Ecto neural progenitor cell (in vitro differentiated cells): ENCODE results near the gene FDXR.
"Not testable (repeated sequence)": the region's sequence is repeated elsewhere in the genome, so short reads cannot be mapped to it uniquely, and the experiment has no call there.

Experiments used
- DNase-seq: peaks from one replicate; pipeline ENCODE4 v3.0.0-alpha.2; 2018; ENCODE audit warnings: low spot score

The FDXR gene

DNA sequence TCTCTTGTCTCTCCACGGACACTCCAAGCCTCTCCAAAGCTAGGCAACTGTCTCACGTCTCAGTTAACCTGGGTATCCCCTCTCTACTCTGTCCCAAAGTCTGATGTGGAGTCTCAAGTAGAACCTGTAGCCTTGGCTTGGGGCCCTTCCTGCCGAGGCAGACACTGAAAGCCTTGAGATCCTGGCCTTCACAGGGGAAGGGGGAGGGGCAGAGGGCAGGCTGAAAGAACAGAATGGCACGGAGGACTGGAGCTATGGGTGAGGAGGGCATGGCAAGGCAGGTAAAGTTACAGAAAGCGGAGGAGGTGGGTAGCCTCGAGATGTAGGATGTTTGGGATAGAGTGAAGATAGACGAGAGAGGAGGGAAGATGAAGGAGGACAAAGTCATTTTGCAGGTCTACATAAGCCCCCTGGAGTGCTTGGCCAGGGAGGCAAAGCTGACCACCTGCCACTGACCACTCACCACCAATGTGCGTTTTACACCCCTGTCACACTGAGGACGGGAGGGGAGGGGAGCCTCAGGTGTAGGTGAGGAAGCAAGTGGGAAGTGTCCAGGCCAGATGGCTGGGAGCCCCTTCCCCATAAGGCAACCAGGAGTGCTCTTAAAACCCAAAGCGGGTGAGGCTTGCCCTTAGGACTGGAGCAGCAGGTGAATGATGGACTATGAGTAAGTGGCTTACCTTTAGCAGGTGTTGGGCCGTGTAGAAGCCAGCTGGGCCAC, 1.3 kb downstream of the FDXR start:
- DNase-seq = no peak

DNA sequence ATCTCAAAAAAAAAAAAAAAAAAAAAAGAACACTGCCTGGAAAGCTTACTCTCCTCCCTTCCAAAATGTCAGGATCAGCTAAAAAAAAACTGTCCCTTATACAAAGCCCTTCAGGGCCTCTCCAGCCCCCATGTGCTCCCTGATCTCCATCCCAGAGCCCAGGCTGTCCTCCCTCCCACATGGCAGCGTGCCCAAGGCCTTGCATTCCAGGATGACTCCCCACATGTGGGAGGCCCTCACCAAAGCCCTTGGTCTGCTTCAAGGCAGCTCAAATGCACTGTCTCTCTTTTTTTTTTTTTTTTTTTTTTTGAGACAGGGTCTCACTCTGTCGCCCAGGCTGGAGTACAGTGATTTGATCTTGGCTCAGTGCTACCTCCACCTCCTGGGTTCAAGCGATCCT, 2.3 kb downstream of the FDXR start:
- no peak for DNase-seq

GRCh38 chr17:74870028-74870427, 2.8 kb downstream of the FDXR start:
- not testable (repeated sequence) for DNase-seq

GRCh38 chr17:74868908-74869255, 3.9 kb downstream of the FDXR start:
- DNase-seq = no peak

DNA sequence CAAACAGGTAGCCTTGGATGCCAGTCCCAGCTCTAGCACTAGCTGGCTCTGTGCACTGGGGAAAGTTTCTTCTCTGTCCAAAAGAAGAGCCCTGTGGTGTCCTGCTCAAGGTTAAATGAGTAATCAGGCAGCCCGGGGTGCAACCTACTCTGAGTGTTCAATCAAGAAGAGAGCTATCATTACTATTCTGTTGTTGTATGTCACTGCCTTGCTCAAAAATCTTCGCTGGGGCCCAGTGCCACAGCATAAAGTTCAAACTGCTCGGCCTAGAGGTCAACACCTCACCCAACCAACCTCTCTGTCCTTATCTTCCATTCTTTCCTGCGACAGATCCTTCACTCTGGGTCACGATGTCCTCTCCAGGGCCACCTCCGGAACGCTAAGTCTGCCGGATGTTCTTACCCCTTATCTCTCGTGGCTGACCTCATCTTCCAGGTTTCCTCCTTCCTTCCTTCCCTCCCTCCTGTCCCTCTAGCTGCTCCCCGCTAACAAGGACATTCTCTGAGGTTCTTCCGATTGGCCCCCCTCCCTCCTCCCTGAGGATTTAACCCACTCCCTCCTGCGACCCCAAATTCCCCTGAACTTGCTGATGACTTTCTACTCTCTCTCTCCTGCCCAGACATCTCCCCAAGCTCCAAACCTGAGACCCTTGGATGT, 4.4 kb downstream of the FDXR start:
- no peak for DNase-seq

DNA sequence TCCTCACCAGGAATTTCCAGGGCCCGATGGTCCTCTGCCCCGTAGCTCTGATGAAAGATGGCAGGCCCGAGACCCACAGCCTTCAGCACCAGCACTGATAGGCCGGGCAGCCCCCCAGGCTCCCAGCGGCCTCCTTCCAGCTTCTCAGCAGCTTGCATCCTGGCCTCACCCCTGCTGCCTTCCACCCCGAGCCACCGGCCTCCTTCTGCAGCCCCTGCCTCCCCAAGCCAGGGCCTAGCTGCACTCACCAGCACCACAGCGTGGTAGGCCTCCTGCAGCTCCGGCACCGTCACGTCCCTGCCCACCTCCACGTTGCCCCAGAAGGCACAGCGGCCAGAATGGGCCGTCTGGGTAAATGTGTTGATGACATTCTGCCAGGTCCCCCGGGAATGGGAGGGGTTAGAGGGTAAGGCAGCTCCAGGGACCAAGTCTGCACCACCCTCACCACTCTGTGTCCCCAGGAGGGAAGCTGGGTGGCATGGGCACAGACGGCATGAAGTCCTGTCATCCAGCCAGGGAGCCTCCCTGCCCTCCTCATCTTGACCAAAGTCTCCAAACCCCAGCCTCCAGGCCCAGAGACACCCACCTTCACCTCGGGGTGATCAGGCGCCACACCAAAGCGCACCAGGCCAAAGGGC, 6.5 kb downstream of the FDXR start:
- no peak for DNase-seq

DNA sequence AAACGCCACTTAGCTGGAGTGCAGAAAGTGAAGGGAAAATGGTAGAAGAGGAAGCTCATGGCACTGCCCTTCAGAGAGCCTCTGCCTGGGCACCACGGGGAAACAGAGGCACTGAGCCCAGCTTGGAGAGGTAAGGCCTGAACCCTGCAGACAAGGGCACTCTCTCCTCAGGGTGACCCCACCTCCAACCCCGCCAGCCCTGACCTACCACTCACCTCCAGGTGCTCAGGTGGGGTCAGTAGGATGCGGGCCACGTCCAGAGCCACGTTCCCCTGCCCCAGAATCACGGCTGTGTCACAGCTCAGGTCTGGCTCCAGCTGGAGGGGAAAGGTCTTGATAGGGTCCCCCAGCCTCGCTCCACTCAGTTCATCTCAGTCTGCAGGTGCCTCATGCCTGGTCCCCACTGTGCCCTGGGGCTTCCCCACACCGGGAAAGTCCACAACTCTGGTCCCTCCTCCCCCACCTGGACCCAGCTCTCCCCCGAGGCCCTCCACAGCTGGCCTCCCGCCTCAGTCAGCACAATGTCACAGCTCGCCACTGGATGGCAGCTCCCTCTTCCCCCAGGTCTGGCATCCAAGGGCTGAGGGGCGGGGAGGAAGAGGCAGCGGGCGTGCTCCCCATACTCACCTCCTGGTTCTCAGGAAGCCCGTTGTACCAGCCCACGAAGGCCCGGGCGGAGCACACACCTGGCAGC, 7.1 kb downstream of the FDXR start:
- DNase-seq = no peak

- DNase-seq = peak; percentile 91
Observed at GRCh38 chr17:74864866-74865395, 7.9 kb downstream of the FDXR start.

- no peak for DNase-seq
Observed at GRCh38 chr17:74864297-74864865, 8.4 kb downstream of the FDXR start.

- DNase-seq = no peak
Observed at GRCh38 chr17:74863420-74864296, 9.1 kb downstream of the FDXR start.

DNA sequence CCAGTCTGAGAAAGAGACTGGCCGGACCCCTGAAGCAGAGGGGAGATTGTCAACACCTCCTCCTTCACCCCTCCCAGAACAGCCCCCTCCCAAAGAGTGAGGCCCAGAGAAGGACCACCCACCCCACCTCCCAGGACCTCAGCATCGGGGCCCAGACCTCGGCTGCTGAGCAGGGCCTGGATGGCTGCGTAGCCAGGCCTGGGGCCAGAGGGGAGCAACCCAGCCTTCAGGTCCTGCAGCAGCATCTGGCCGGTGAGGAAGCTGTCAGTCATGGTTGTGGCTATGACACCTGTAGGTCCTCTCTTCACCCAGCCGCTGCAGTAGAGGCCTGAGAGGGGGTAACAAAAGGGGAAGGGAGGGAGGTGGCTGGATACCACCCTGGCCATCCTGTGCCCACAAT, 9.9 kb downstream of the FDXR start:
- no peak for DNase-seq

DNA sequence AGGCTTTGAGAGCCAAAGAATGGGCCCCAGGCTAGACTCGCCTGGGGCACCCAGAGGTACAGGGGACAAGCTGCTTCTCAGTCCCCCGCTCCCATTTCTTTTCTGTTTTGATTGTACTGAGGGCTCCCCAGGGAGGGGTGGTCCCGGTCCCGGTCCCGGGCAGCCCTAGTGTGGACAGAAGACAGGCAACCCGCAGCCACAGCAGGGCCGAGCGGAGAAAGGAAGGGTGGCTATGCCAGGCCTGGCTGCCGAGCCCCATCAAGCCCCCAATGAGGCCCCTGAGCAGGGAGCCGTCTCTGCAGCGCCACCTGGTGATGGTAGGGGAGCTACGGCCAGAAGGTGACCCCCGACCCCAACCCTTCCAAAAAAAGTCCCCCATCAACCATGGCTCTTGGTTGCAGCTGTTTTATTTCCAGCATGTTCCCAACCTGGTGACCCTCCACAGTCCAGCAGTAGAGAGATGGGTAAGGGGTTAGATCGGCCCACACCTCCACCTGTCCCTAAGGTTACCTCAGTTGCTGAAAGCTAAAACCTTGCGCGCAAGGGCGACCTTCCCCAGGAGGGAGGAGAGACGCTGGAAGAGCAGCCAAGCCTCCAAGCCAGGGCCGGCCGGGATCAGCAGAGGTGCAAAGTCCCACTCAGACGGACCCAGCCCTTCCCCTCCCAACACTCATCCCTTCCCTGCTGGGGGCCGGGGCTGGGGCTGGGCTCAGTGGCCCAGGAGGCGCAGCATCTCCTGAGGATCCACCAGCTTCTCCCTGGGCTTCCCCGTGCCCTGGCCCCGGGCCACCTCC, 10.5 kb downstream of the FDXR start:
- DNase-seq = peak; percentile 93

DNA sequence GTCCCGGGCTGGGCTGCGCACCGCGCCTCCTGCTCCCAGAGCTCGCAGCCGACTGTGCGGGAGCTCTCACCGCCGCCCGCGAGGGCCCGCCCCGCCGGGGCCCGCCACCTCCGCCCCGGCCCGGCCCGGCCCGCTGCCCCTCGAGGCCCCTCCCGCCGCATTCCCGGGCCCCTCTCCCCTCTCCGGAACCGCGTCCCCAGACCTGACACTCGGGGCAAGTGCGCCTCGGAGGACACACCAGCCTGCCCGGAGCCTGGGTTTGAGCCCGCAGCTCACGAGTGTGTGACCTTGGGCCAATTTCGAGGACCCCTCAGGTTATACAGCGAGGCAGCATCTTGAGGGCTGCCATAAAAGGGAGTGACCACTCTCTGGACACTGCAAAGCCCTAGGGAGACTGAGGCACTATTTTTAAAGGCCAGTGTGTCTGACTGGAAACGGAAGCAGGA, 11.1 kb downstream of the FDXR start:
- DNase-seq = peak; percentile 68

DNA sequence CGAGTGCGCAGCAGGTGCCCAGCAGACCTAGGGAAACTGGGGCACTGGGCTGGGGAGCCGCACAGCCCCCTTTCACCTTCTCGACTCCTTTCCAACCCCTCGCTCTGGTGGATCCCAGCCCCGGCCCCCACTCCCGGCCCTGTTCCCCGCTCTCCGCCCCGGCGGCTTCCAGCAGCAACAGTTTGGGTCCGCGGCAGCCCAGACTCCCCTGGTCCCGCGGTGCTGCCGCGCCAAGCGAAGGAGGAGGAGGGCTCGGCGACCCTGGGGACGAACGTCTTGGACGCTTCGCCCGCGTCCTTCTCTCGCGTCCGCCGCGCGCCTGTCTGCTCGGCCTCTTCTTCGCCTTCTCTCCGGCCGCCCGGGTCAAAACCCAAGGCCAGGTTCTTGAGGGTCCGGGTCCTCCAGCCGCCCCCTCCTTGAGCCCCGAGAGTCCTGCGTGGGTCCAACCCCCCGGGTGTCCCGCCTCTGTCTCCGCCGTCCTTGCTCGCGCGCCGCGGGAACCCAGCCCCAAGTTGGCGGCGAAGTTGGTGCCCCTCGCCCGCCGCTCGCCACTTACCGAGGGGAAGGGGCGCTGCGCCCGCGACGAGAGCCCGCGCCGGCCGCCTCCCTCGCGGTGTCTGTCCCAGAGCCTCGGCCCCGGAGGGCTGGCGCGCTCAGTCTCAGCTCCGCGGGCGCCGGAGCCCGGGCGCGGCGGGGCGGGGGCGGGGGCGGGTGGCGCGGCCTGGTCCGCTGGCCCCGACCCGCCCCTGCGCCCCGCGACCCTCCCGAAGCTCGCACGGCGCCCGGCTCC, 11.7 kb downstream of the FDXR start:
- DNase-seq = no peak

- no peak for DNase-seq
Observed at GRCh38 chr17:74860229-74860871, 12.4 kb downstream of the FDXR start.

GRCh38 chr17:74859459-74860228, 13.2 kb downstream of the FDXR start, which contains the start of gene GRIN2C:
Gene GRIN2C (minus strand): TSS chr17:74859885. CDS start chr17:74855092, 4,793 bp downstream.
- peak; percentile 73 for DNase-seq

DNA sequence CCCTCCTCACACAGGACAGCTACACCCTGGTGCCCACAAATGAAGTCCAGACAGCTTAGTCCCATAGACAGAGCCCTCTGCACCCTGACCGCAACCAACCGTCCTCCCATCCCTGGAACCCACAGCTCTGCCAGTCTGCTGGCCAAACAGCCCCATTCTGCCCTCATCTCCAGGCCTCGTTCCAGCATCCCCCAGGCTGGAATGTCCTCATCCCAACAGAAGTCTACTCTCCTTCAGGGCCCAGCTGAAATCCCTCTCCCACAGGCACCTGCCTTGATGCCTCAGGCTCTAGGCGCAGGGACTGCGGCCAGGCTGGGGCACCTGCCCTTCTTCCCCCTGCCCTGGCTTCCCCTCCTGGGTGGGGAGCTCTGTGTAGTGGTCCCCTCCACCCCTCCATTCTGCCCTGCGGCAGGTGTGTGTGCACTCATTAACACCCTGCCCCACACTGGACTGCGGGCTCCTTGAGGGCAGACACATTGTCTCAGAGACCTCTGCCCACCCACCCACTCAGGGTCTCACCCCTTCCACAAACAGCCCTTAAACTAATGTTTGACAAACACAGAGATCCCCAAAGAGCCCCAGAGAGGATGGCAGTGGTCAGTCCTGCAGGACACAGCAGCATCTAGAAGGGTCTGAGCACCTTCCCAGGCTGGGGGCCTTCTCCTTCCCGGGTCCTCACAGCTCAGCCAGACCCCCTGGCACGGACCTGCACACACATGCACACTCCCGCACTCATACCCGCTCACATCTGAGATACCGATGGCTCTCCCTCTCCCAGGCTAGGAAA, 13.9 kb downstream of the FDXR start:
- no peak for DNase-seq
